ENCODE results near the gene KLHDC9. TPM values are rescaled to one million over a fixed set of nuclear protein-coding genes. Genes with fewer than 3 reads are reported as not detected.

KLHDC9 gene
- total and polyA plus RNA-seq, 9 of the 15 experiments (the other 6 are each of a cell fraction or from before 2014, with no cell fraction given), result not detected

GRCh38 chr1:161090617-161091016, 7.5 kb upstream of the KLHDC9 start:
- BruUV-seq (replicated peaks), result no TSS peak
- Histone ChIP-seq H3K27me3 (ENCODE audit: control insufficient read depth in 2 of 2, insufficient read depth in 2 of 2, low read length in 2 of 2) (no peaks in the 10 kb centered on the region), H3K4me3 (no peak overlapping the region), H4K20me1 (replicated peaks; ENCODE audit: control insufficient read depth, insufficient read depth, low read length) (no peaks in the 10 kb centered on the region), H3K36me3 (ENCODE audit: control insufficient read depth, insufficient read depth, low read length) (no peaks in the 10 kb centered on the region), H3K4me1 (replicated peaks in 1 of 2; ENCODE audit: control insufficient read depth in 2 of 2, insufficient read depth in 2 of 2, low read length in 2 of 2) (peaks cover 0 to 5% of the 10 kb centered on the region in 2 experiments; a peak in 2 of 5 replicates), H3K9me1 (ENCODE audit: control insufficient read depth, insufficient read depth, low read length) (no peaks in the 10 kb centered on the region), H3K4me2 (ENCODE audit: insufficient read depth, low read length) (no peak overlapping the region), H3K9me3 (replicated peaks; ENCODE audit: control insufficient read depth, insufficient read depth, low read depth, low read length) (0 out of 2 replicates have a peak, but pooled peaks cover 3% of the 10 kb centered on the region), H3K9ac (ENCODE audit: insufficient read depth in 1 of 2, low read depth in 2 of 2, low read length in 2 of 2) (no peak overlapping the region), H3K79me2 (ENCODE audit: control insufficient read depth, insufficient read depth, low read length) (no peaks in the 10 kb centered on the region), H2AFZ (ENCODE audit: low read depth, low read length) (no peak overlapping the region), H3K27ac (ENCODE audit: extremely low read depth, low read depth, low read length) (no peak overlapping the region)
- ChIA-PET CTCF (ENCODE audit: low intra/inter-chr PET ratio) (no interaction called here), POLR2A (no interaction called here)
- FAIRE-seq (no peak), DNase-seq (ENCODE audit: extremely low read depth in 1 of 4, low spot score in 3 of 4) (no peak), ATAC-seq (no peak)
- WGBS (ENCODE audit: insufficient coverage, low coverage, missing lambda C conversion rate), result 10% methylated on average over 3 of the region's 3 CpGs
- intact Hi-C loops (cut with micrococcal nuclease), result no loop called here
- TF ChIP-seq, protein P1, sequence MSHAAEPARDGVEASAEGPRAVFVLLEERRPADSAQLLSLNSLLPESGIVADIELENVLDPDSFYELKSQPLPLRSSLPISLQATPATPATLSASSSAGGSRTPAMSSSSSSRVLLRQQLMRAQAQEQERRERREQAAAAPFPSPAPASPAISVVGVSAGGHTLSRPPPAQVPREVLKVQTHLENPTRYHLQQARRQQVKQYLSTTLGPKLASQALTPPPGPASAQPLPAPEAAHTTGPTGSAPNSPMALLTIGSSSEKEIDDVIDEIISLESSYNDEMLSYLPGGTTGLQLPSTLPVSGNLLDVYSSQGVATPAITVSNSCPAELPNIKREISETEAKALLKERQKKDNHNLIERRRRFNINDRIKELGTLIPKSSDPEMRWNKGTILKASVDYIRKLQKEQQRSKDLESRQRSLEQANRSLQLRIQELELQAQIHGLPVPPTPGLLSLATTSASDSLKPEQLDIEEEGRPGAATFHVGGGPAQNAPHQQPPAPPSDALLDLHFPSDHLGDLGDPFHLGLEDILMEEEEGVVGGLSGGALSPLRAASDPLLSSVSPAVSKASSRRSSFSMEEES (CRISPR knock-in tag; IDR thresholded peaks at IDR 0.05), result no peak
- no peak for TF ChIP-seq NR4A1 (CRISPR knock-in tag; IDR thresholded peaks at IDR 0.05)
- TF ChIP-seq NR4A1 (tag; IDR thresholded peaks at IDR 0.05), result no peak
- no peak for TF ChIP-seq PPARD (CRISPR knock-in tag; IDR thresholded peaks at IDR 0.05)
- TF ChIP-seq POLR3A (IDR thresholded peaks at IDR 0.05; ENCODE audit: borderline replicate concordance, extremely low read depth, insufficient read depth, insufficient read length), result no peak
- TF ChIP-seq CEBPB (tag; IDR thresholded peaks at IDR 0.05), result no peak
- TF ChIP-seq ZNF232 (CRISPR knock-in tag; IDR thresholded peaks at IDR 0.05), result no peak
- no peak for TF ChIP-seq TARDBP (IDR thresholded peaks at IDR 0.05)
- in situ Hi-C loops (cut with MboI), result loop anchor here (10.0 to 25.0 kb wide), 2 partner anchors 96 to 253 kb away; no protein-coding TSS in a partner anchor

Data from K562 (cell line).